C1 segment of cervical spinal cord (tissue), 14 donors: Measurements from ENCODE around the gene NR3C1.

Source experiments
- DNase-seq, 14 donors: peaks; one replicate each; lab custom pipeline; 2025; lab: John Stamatoyannopoulos, UW

The NR3C1 gene

GRCh38 chr5:143237664-143238063, 165.8 kb downstream of the NR3C1 start:
- no peak for DNase-seq

GRCh38 chr5:143236682-143237081, 166.8 kb downstream of the NR3C1 start:
- no peak for DNase-seq

- no peak for DNase-seq
Observed at GRCh38 chr5:143235423-143235822, 168.1 kb downstream of the NR3C1 start.

- no peak for DNase-seq
Observed at GRCh38 chr5:143234162-143234842, 169.2 kb downstream of the NR3C1 start.

- DNase-seq, result no peak
Observed at GRCh38 chr5:143233031-143233430, 170.5 kb downstream of the NR3C1 start.

GRCh38 chr5:143231973-143232812, 171.3 kb downstream of the NR3C1 start:
- DNase-seq, result no peak

GRCh38 chr5:143231416-143231815, 172.1 kb downstream of the NR3C1 start:
- DNase-seq, result no peak

GRCh38 chr5:143230676-143230996, 172.8 kb downstream of the NR3C1 start:
- no peak for DNase-seq

GRCh38 chr5:143229896-143230675, 173.4 kb downstream of the NR3C1 start:
- peak in 3 of 14 donors; percentile 13 to 52 (median 36) for DNase-seq

GRCh38 chr5:143229426-143229895, 174.0 kb downstream of the NR3C1 start:
- DNase-seq, result no peak

- no peak for DNase-seq
Observed at GRCh38 chr5:143228597-143229293, 174.7 kb downstream of the NR3C1 start.
